ENCODE measurements around the gene EFNA5. TPM values are rescaled to one million over a fixed set of nuclear protein-coding genes. Genes with fewer than 3 reads are reported as not detected.
A peak's percentile ranks its signal among the peaks of the same experiment; 100 is the strongest.

The EFNA5 gene
- polyA plus RNA-seq, 1 of the 3 experiments (the other 2 are of a cell fraction): 0.81 TPM

DNA sequence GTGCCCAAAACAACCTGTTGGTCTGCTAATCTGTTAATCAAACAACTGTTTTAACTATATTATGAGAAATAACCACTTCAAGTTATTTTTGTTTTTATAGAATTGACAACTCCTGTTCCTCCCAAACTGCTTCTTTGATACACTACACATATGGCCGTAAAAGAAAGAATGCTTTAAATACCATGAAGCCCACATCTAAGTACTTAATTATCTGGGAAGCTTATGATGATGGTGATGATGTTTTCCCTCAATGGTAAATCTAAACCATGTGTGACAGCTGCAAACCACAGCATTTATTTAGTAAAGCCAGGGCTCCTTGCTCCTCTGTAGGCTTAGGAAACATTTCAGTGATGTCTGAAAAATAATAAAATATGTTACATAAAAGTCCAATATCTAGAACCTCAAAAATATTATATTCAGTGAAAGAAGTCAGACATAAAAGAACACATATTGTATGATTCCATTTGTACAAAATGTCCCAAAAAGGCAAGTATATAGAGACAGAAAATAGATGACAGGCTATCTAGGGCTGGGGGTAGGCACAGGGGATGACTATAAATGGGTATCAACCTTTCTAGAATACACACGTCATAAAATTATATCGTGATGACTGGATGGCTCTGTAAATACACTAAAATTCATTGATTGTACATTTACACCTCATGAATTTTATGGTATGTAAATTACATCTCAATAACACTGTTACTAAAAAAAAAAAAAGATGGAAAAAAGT lies 154.1 kb downstream of the EFNA5 start:
- Histone ChIP-seq H3F3A (replicated peaks; ENCODE audit: insufficient read depth) (no peaks in the 10 kb centered on the region), H3K4me1 (ENCODE audit: control insufficient read depth in 1 of 2, insufficient read depth in 2 of 2, low read depth in 1 of 2, low read length in 1 of 2) (peaks cover 0 to 49% of the 10 kb centered on the region in 2 experiments; a peak in 2 of 4 replicates), H2AFZ (ENCODE audit: low read depth) (no peak overlapping the region), H3K4me3 (ENCODE audit: low read depth in 2 of 2, low read length in 1 of 2) (no peak overlapping the region), H3K27ac (ENCODE audit: low read depth in 2 of 2, low read length in 1 of 2) (peak overlapping the region in 1 of 2 experiments; percentile 60; a peak in 2 of 4 replicates), H3K9me2 (no peaks in the 10 kb centered on the region), H3K36me3 (replicated peaks in 1 of 2; ENCODE audit: control insufficient read depth in 1 of 2, insufficient read depth in 2 of 2, low read length in 1 of 2) (no peaks in the 10 kb centered on the region), H3K27me3 (ENCODE audit: insufficient read depth) (no peaks in the 10 kb centered on the region), H3K4me2 (no peak overlapping the region), H3K79me2 (ENCODE audit: insufficient read depth) (no peaks in the 10 kb centered on the region), H3K9me3 (no peaks in the 10 kb centered on the region), H4K20me1 (ENCODE audit: insufficient read depth) (no peaks in the 10 kb centered on the region), H3K9ac (no peak overlapping the region)
- DNase-seq: no peak
- TF ChIP-seq, protein P1, sequence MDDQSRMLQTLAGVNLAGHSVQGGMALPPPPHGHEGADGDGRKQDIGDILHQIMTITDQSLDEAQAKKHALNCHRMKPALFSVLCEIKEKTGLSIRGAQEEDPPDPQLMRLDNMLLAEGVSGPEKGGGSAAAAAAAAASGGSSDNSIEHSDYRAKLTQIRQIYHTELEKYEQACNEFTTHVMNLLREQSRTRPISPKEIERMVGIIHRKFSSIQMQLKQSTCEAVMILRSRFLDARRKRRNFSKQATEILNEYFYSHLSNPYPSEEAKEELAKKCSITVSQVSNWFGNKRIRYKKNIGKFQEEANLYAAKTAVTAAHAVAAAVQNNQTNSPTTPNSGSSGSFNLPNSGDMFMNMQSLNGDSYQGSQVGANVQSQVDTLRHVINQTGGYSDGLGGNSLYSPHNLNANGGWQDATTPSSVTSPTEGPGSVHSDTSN (IDR thresholded peaks at IDR 0.05): peak; percentile 87
- TF ChIP-seq FOXJ3 (CRISPR knock-in tag; IDR thresholded peaks at IDR 0.05): 0 out of 2 replicates have a peak, but pooled peaks have one; percentile 47
- peak; percentile 72 for TF ChIP-seq GATA2 (CRISPR knock-in tag; IDR thresholded peaks at IDR 0.05)
- TF ChIP-seq YY1 (IDR thresholded peaks at IDR 0.05; ENCODE audit: low read depth): no peak
- TF ChIP-seq CHD2 (IDR thresholded peaks at IDR 0.05; ENCODE audit: low read length, partially characterized antibody): peak; percentile 60
- TF ChIP-seq RCOR1 (IDR thresholded peaks at IDR 0.05; ENCODE audit: low read length): peak; percentile 85
- peak; percentile 75 for TF ChIP-seq POLR2AphosphoS5 (IDR thresholded peaks at IDR 0.05; ENCODE audit: low read depth, low read length)
- peak; percentile 51; the same call in 1 of the 2 replicates for TF ChIP-seq TEAD4 (IDR thresholded peaks at IDR 0.05; ENCODE audit: borderline replicate concordance, insufficient read depth)
- TF ChIP-seq, protein P2, sequence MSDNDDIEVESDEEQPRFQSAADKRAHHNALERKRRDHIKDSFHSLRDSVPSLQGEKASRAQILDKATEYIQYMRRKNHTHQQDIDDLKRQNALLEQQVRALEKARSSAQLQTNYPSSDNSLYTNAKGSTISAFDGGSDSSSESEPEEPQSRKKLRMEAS (IDR thresholded peaks at IDR 0.05; ENCODE audit: low read depth): no peak
- peak in 1 of 2 experiments; percentile 89; a peak in 2 of 4 replicates for TF ChIP-seq EP300 (IDR thresholded peaks at IDR 0.05; ENCODE audit: borderline replicate concordance in 1 of 2, low read depth in 1 of 2, low read length in 1 of 2)
- TF ChIP-seq JUND (IDR thresholded peaks at IDR 0.05): peak; percentile 44
- TF ChIP-seq TCF12 (IDR thresholded peaks at IDR 0.05): peak; percentile 96
- no peak for TF ChIP-seq GABPA (IDR thresholded peaks at IDR 0.05; ENCODE audit: low read depth)
- CTCF ChIA-PET: interaction anchor here (4.3 kb wide), 1 partner anchor 13 kb away, joined by 20 read pairs; no protein-coding TSS in a partner anchor
- POLR2A ChIA-PET: interaction anchor here (1.8 kb wide), 1 partner anchor 14 kb away, joined by 7 read pairs; no protein-coding TSS in a partner anchor
- WGBS (ENCODE audit: low lambda C conversion rate): 55% methylated on average over 3 of the region's 3 CpGs

DNA sequence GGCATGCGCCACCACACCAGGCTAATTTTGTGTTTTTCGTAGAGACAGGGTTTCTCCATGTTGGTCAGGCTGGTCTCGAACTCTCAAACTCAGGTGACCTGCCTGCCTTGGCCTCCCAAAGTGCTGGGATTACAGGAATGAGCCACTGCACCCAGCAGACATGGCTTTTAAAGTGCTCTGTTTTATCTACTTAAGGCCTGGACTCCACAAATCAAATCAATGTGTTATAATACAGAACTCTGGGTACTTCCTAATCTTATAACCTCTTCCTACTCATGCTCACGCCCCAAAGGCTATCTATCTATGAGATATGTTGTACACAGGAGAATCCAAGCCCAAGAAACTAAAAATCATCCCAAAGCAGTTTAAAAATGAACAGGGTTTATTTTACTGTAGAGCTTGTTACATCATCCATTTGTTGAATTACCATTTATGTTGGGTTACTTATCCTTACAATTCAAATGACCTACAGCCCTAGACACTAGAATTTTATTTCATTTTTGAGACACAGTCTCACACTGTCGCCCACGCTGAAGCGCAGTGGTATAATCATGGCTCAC lies 155.1 kb downstream of the EFNA5 start:
- H3K9me2 ChIP-seq: no peaks in the 10 kb centered on the region
- DNase-seq: peak; percentile 29
- no peak overlapping the region for H3K4me2 ChIP-seq
- peak overlapping the region in 1 of 2 experiments; percentile 60; a peak in 2 of 4 replicates for H3K27ac ChIP-seq (ENCODE audit: low read depth in 2 of 2, low read length in 1 of 2)
- H3K27me3 ChIP-seq (ENCODE audit: insufficient read depth): no peaks in the 10 kb centered on the region
- H3K79me2 ChIP-seq (ENCODE audit: insufficient read depth): no peaks in the 10 kb centered on the region
- POLR2A ChIA-PET: interaction anchor here (0.6 to 1.8 kb wide), 3 partner anchors 13 to 167 kb away, joined by 3 to 7 read pairs (median 3); no protein-coding TSS in a partner anchor
- no peak overlapping the region for H2AFZ ChIP-seq (ENCODE audit: low read depth)
- no peaks in the 10 kb centered on the region for H3F3A ChIP-seq (replicated peaks; ENCODE audit: insufficient read depth)
- no peak overlapping the region for H3K9ac ChIP-seq
- H4K20me1 ChIP-seq (ENCODE audit: insufficient read depth): no peaks in the 10 kb centered on the region
- no peaks in the 10 kb centered on the region for H3K9me3 ChIP-seq
- H3K36me3 ChIP-seq (replicated peaks in 1 of 2; ENCODE audit: control insufficient read depth in 1 of 2, insufficient read depth in 2 of 2, low read length in 1 of 2): no peaks in the 10 kb centered on the region
- peaks cover 0 to 43% of the 10 kb centered on the region in 2 experiments; a peak in 2 of 4 replicates for H3K4me1 ChIP-seq (ENCODE audit: control insufficient read depth in 1 of 2, insufficient read depth in 2 of 2, low read depth in 1 of 2, low read length in 1 of 2)
- 93% methylated on average over 7 of the region's 7 CpGs for WGBS (ENCODE audit: low lambda C conversion rate)
- no peak overlapping the region for H3K4me3 ChIP-seq (ENCODE audit: low read depth in 2 of 2, low read length in 1 of 2)
- CTCF ChIA-PET: interaction anchor here (0.8 to 4.3 kb wide), 2 partner anchors 9 to 12 kb away, joined by 3 to 20 read pairs; no protein-coding TSS in a partner anchor
- peak; percentile 69 for TF ChIP-seq CHD2 (IDR thresholded peaks at IDR 0.05; ENCODE audit: low read length, partially characterized antibody)
- TF ChIP-seq FOXJ3 (CRISPR knock-in tag; IDR thresholded peaks at IDR 0.05): peak; percentile 80
- peak; percentile 90 for TF ChIP-seq GATA2 (CRISPR knock-in tag; IDR thresholded peaks at IDR 0.05)
- TF ChIP-seq, protein P2 (IDR thresholded peaks at IDR 0.05; ENCODE audit: low read depth): no peak
- TF ChIP-seq GABPA (IDR thresholded peaks at IDR 0.05; ENCODE audit: low read depth): no peak
- peak; percentile 91 for TF ChIP-seq RCOR1 (IDR thresholded peaks at IDR 0.05; ENCODE audit: low read length)
- TF ChIP-seq, protein P1 (IDR thresholded peaks at IDR 0.05): no peak
- peak; percentile 39; the same call in 1 of the 2 replicates for TF ChIP-seq RAD21 (IDR thresholded peaks at IDR 0.05; ENCODE audit: low read length)
- TF ChIP-seq JUND (IDR thresholded peaks at IDR 0.05): no peak
- TF ChIP-seq, protein P3, sequence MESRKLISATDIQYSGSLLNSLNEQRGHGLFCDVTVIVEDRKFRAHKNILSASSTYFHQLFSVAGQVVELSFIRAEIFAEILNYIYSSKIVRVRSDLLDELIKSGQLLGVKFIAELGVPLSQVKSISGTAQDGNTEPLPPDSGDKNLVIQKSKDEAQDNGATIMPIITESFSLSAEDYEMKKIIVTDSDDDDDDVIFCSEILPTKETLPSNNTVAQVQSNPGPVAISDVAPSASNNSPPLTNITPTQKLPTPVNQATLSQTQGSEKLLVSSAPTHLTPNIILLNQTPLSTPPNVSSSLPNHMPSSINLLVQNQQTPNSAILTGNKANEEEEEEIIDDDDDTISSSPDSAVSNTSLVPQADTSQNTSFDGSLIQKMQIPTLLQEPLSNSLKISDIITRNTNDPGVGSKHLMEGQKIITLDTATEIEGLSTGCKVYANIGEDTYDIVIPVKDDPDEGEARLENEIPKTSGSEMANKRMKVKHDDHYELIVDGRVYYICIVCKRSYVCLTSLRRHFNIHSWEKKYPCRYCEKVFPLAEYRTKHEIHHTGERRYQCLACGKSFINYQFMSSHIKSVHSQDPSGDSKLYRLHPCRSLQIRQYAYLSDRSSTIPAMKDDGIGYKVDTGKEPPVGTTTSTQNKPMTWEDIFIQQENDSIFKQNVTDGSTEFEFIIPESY (IDR thresholded peaks at IDR 0.05; ENCODE audit: borderline replicate concordance, low read depth): no peak
- TF ChIP-seq, protein P4, sequence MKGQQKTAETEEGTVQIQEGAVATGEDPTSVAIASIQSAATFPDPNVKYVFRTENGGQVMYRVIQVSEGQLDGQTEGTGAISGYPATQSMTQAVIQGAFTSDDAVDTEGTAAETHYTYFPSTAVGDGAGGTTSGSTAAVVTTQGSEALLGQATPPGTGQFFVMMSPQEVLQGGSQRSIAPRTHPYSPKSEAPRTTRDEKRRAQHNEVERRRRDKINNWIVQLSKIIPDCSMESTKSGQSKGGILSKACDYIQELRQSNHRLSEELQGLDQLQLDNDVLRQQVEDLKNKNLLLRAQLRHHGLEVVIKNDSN (IDR thresholded peaks at IDR 0.05; ENCODE audit: borderline replicate concordance, low read depth): no peak
- TF ChIP-seq SIN3A (IDR thresholded peaks at IDR 0.05; ENCODE audit: borderline replicate concordance, low read depth, low read length): no peak
- TF ChIP-seq NFIC (IDR thresholded peaks at IDR 0.05; ENCODE audit: borderline replicate concordance): no peak
- TF ChIP-seq RXRA (IDR thresholded peaks at IDR 0.05; ENCODE audit: borderline replicate concordance, low read depth): no peak

Data from SK-N-SH (cell line).